Endometrial microvascular endothelial cells (primary cell): ENCODE results near the gene BCOR. TPM values are rescaled to one million over a fixed set of nuclear protein-coding genes. Genes with fewer than 3 reads are reported as not detected.

ENCODE experiments used
- in situ Hi-C: cut with HindIII; loops from 2 replicates; pipeline ENCODE4 v1.10.0; 2017; ENCODE audit warnings: low sequenced_read_pairs, low pct_unique_long_range_greater_than_20kb; ENCODE audit errors: inconsistent ontology term
- total RNA-seq: library from RNA; depleted of rRNA; stranded (reverse); fragments of >200 nt; gene quantifications from one replicate; pipeline ENCODE4 v1.2.3, GENCODE V29; 2015; ENCODE audit errors: inconsistent ontology term

Gene BCOR
- 14.9 TPM for total RNA-seq

- in situ Hi-C loops: no loop called here
Observed at GRCh38 chrX:40097504-40098263, at the start of gene BCOR. BCOR (minus strand) TSS chrX:40097958; CDS start chrX:40077929, 20,029 bp downstream.

GRCh38 chrX:40147126-40147952 is 49.6 kb upstream of the BCOR start:
- in situ Hi-C loops: no loop called here

DNA sequence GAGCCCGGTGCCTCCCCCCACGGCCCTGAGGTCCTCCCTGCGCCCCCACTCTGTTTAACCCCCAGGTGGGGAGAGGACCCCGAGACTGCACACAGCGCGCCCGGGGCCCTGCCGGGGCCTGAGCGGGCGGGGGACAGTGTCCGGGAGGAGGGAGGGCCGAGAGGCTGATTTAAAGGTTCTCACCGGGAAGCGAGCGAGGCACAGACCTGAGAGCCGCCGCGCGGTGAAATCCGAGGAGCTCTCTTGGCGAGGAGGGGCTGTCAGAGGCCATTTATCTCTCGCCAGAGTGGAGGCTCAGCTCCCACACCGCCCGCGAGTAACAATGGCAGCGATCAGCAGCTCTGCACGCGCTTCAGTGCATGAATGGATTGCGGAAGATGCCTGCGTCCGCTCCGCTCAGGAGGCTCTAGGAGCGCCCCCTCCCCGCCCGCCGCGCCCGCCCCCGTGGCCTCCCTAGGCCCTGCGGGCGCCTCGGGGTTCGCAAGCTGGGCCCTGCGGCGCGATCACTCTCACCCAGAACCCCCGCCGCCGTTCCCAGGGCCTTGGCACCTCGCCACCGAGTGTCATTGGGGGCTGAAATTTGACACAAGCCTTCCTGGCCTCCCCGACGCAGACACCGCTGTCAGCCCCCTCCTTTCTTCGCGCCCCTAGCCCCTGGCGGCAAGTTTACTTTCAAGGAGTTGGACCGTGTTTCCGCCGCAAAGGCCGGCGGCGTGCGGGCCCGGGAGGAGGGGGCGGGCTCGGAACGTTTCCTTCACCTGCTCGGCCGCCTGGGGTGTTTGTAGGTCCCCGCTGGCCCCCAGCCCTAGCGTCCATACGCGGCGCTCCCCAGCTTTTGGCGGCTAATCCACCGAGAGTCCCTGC is 48.7 kb upstream of the BCOR start:
- in situ Hi-C loops: no loop called here

DNA sequence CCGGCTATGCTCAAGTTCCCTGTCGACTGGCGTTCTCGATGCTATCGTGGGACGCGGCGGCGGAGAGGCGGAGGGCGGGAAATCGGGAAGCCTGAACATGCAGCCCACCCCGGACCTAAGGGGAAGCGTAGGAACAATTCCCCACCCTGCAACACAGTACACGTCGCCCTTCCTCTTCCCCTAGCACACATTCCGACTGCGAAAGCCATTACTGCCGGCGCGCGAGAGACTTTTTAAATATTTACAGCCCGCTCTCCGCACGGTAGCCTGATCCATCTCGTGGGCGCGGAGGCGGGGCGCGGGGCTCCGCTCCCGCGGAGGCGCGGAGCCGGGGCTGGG is 48.1 kb upstream of the BCOR start:
- in situ Hi-C loops: no loop called here

DNA sequence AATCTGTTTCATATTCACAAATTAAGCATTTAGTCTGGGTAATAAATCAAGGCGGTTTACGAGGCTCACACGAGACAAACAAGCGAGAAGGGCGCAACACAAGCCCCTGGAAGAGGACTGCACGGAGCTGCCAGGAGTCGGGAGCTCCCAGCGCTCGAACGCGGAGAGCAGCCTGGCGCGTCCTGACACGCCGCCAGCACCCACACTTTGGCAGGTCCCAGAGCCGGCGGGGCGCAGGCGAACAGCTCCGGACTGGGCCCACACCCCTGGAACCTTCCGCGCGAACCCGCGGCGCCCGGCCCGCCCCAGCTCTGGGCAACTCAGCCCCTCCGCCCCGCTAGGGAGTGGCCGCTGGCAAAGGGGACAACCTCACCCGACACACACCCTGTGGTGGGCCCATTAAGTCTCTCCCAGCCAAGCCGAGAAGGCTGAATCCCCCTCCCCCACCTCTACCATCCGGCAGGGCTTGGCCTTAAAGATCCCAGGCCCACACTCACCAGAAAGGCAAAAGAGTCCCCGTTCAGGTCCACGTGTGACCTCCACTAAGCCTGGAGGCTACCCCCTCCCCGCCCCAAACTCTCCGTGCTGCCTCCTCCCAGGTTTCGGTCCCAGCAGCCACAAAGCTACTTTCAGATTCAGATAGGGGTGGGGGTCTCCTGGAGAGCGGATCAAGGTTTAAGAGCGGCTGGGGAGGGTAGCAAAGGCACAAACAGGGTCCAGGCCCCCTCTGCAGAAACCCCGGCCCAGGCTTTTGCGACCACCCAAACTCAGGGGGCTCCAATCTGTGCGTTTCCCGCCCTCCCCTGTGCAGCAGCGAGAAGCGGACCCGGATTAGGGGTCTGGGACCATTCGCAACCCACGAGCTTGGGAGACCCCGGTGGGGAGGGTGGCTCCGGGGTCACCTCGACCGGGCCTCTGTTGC is 47.5 kb upstream of the BCOR start:
- in situ Hi-C loops: no loop called here

DNA sequence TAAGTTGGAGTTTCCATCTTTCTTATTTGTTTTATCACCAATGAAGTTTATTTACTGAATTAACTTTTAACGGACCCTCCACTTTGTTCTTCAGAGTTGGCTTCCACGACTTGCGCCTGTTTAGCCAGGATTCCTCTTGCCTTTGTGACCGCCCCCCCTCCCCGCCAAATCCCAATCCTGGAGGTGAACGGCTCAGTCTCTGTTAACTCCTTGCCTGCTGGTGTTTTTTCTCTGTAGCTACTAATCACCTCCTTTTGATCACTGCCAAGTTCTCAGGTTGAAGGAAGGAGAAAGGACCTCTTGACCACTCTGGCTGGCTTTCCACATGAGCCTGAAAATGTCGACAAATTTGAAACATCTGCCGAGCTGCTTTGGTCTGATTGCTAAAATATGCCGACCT is 46.8 kb upstream of the BCOR start:
- in situ Hi-C loops: no loop called here

DNA sequence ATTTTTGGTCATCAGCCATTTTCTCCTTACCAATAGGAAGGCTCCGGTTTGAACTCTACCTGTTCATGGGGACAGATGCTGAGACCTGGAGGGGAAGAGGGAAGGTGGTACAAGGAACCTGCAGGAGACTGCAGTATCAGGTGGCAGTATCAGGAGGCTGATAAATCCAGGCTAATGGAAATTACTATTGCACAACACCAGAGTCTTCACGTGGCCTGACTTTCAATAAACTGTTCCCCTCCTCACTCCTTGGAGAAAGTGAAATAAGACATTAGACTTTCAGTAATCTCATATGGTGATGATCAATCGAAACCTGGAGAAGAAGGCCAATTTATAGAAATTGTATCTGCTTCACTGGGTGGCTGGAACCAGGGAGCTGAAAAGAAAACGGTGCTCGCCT is 46.2 kb upstream of the BCOR start:
- in situ Hi-C loops: no loop called here

- in situ Hi-C loops: no loop called here
Observed at GRCh38 chrX:40143001-40143400, 45.2 kb upstream of the BCOR start.

DNA sequence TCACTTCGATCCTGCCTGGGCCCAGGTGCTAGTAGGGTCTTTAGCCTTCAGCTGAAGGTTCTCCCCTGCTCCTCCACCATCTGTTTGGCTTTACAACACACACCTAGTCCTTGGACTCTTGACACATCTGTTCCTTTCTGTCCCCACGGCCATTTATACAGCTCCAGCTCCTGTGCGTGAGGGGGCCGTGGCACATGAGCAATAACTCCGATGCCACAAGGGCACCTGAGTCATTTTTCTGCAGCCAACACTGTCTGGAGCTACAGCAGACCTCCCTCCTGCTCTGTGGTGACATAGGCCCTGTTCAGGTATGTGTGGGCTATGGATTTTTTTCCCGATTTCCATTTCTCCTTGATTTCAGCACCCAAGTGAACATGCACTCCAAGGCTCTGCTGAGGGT is 44.7 kb upstream of the BCOR start:
- in situ Hi-C loops: no loop called here

DNA sequence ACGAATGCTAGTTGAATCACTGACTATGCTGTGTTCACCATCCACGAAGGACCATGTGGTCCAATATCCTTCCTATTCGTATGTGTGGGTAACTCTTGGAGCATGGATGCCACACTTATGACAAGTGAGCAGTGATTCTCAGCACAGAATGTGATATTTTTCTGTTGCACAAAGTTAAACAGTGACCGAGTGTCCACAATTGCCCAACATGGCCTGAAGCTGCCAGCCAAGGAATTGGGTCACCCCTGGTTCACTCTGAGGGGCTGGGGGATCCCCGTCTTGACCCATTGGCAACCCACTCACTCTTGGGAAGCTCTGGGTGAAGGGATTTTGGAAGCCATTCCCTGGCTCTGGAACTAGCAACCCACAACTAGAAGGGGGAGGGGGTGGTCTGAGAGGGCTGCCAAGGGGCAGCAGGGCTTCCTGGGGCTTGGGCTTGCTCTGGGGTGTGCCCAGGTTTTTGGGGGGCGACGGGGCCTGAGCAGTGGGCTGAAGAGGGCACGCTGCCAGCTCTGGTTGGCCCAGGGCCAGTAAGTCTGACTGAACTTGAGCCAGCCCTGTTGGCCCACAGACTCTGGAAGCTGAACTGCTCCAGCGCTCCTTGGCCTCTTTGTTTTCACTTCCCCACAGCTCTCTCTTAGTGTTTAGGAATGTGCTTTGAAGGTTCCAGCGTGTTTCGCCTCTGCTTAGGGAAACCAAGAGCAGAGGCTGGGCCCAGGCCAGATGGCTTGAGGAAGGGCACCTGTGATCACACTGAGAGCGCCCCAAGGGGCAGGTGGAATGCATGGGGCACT is 43.1 kb upstream of the BCOR start:
- in situ Hi-C loops: no loop called here

DNA sequence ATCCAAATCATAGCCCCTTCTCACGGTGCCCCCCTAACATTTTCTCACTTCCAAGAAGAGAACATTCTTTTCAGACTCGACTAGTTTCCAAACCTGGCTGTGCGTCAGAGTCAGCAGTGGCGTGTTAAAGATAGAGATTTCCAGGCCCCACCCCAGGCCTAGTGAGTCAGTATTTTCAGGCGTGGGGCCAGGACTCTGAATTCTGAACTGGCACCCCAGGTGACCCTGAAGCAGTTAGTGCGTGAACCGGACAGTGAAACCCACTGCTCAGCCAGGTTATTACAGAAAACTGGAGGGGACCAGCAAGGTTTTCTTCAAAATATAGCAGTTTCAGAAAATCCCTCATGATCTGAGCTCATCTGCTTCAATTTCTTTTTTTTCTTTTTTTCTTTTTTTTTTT is 35.0 kb upstream of the BCOR start:
- in situ Hi-C loops: no loop called here

- in situ Hi-C loops: no loop called here
Observed at GRCh38 chrX:40131654-40132337, 34.0 kb upstream of the BCOR start.

DNA sequence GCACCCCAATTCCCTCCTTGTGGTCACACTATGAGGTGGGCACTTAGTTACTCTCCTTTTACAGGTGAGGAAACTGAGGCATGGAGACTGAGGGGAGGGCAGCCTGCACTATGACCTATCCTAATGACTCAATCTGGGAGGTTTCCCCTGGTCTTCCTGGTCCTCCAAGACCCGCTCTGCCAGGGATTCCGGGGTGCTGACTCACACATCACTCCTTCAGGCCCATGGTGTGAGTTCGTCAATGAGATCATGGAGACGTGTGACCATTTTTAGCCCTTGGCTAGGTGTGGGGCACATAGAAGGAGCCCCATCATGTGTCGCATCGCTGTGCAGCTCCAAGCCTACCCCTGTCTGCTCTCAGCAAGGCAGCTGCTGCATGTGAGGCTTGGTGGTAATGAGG is 32.4 kb upstream of the BCOR start:
- in situ Hi-C loops: no loop called here

DNA sequence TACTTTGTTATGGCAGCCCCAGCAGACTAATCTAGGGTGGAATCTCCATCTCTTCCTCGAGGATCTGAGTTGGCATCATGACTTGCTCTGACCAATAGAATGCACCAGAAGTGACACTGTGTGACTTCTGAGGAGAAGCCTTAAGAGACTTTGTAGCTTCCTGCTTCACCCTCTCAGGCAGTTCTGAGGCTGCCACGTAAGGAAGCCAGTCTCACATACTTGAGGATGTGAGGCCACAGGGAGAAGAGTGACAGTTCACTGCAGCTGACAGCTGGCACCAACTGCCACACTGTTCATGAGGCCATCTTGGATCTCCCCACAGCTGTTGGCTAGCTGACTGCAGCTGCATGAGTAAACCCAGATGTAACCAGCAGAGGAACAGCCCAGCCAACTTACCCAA is 29.3 kb upstream of the BCOR start:
- in situ Hi-C loops: no loop called here

GRCh38 chrX:40122487-40122886 is 24.7 kb upstream of the BCOR start:
- in situ Hi-C loops: loop anchor here (25.0 kb wide), 1 partner anchor 385 kb away; no protein-coding TSS in a partner anchor

GRCh38 chrX:40121618-40122017 is 23.9 kb upstream of the BCOR start:
- in situ Hi-C loops: loop anchor here (25.0 kb wide), 1 partner anchor 384 kb away; no protein-coding TSS in a partner anchor
